ENCODE measurements around the gene SP1.
"Not testable (repeated sequence)": the region's sequence is repeated elsewhere in the genome, so short reads cannot be mapped to it uniquely, and the experiment has no call there.

SP1 gene

DNA sequence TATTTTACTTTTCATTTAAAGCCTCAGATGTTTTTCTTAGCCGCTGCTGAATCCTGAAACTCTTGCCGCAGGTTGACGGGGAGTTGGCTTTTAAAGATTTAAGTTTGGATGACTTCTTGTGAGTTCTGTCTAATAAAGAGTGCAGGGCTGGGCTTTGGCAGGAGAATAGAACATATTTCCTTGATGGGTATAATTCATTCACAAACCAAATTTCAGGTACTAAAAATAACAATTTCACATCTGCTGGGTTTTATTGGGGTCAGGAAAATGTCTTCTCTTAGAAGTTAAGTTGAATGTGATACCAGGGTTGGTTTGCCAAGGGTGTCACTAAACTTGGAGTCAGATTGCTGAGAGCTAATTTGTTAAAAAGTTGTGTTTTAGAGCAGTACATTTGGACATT is 9.7 kb downstream of the SP1 start:
- TF ChIP-seq MYC (IDR thresholded peaks at IDR 0.05; ENCODE audit: low read depth, low read length) (no peak), POLR2A (IDR thresholded peaks at IDR 0.05; ENCODE audit: extremely low read depth, insufficient read length) (no peak)
- TF ChIP-seq, protein P1, sequence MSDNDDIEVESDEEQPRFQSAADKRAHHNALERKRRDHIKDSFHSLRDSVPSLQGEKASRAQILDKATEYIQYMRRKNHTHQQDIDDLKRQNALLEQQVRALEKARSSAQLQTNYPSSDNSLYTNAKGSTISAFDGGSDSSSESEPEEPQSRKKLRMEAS (IDR thresholded peaks at IDR 0.05; ENCODE audit: low read depth, low read length): no peak
- TF ChIP-seq, protein P2, sequence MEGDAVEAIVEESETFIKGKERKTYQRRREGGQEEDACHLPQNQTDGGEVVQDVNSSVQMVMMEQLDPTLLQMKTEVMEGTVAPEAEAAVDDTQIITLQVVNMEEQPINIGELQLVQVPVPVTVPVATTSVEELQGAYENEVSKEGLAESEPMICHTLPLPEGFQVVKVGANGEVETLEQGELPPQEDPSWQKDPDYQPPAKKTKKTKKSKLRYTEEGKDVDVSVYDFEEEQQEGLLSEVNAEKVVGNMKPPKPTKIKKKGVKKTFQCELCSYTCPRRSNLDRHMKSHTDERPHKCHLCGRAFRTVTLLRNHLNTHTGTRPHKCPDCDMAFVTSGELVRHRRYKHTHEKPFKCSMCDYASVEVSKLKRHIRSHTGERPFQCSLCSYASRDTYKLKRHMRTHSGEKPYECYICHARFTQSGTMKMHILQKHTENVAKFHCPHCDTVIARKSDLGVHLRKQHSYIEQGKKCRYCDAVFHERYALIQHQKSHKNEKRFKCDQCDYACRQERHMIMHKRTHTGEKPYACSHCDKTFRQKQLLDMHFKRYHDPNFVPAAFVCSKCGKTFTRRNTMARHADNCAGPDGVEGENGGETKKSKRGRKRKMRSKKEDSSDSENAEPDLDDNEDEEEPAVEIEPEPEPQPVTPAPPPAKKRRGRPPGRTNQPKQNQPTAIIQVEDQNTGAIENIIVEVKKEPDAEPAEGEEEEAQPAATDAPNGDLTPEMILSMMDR (IDR thresholded peaks at IDR 0.05; ENCODE audit: low read depth, low read length): no peak
- DNase-seq (ENCODE audit: low read depth): no peak
- H3K4me3 ChIP-seq (ENCODE audit: low read depth, low read length): no peak overlapping the region

DNA sequence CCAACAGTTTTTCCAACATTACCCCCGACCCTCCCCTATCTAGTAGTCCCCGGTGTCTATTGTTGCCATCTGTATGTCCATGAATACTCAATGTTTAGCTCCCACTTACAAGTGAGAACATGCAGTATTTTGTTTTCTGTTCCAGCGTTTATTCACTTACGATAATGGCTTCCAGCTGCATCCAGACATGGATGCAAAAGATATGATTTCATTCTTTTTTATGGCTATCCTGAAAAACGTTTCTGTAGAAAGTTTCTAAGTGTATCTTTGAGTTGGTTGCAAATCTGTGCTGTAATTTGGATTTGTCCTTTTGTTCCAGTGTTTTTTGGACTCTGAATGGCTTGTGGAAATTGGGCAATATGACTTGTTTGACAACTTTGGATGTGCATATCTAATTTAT is 11.7 kb downstream of the SP1 start:
- no peak overlapping the region for H3K4me3 ChIP-seq (ENCODE audit: low read depth, low read length)
- TF ChIP-seq POLR2A (IDR thresholded peaks at IDR 0.05; ENCODE audit: extremely low read depth, insufficient read length) (no peak), MYC (IDR thresholded peaks at IDR 0.05; ENCODE audit: low read depth, low read length) (no peak)
- TF ChIP-seq, protein P1 (IDR thresholded peaks at IDR 0.05; ENCODE audit: low read depth, low read length): no peak
- TF ChIP-seq, protein P2 (IDR thresholded peaks at IDR 0.05; ENCODE audit: low read depth, low read length): no peak
- DNase-seq (ENCODE audit: low read depth): no peak

DNA sequence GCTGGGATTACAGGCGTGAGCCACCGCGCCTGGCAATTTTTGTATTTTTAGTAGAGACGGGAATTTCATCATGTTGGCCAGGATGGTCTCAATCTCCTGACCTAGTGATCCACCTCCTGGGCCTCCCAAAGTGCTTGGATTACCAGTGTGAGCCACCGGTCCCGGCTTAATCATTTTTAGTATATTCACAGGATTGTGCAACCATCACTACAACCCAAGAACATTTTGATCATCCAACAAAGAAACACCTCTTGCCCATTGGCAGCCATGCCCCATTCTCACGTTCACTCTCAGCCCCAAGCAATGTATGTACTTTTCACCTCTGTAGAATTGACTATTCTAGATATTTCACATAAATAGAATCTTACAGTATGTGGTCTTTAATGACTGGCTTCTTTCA is 19.9 kb downstream of the SP1 start:
- H3K4me3 ChIP-seq (ENCODE audit: low read depth, low read length): no peak overlapping the region
- TF ChIP-seq, protein P1 (IDR thresholded peaks at IDR 0.05; ENCODE audit: low read depth, low read length): no peak
- TF ChIP-seq, protein P2 (IDR thresholded peaks at IDR 0.05; ENCODE audit: low read depth, low read length): no peak
- TF ChIP-seq POLR2A (IDR thresholded peaks at IDR 0.05; ENCODE audit: extremely low read depth, insufficient read length) (no peak), MYC (IDR thresholded peaks at IDR 0.05; ENCODE audit: low read depth, low read length) (no peak)
- DNase-seq (ENCODE audit: low read depth): no peak

DNA sequence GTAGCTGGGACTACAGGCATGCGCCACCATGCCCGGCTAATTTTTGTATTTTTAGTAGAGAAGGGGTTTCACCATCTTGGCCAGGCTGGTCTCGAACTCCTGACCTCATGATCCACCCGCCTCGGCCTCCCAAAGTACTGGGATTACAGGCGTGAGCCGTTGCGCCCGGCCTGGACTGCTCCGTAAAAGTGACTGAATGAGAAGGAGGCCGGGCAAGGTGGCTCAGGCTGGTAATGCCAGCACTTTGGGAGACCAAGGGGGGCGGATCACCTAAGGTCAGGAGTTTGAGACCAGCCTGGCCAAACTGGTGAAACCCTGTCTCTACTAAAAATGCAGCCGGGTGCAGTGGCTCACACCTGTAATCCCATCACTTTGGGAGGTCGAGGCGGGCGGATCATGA is 22.4 kb downstream of the SP1 start:
- not testable (repeated sequence) for DNase-seq (ENCODE audit: low read depth); H3K4me3 ChIP-seq (ENCODE audit: low read depth, low read length)

DNA sequence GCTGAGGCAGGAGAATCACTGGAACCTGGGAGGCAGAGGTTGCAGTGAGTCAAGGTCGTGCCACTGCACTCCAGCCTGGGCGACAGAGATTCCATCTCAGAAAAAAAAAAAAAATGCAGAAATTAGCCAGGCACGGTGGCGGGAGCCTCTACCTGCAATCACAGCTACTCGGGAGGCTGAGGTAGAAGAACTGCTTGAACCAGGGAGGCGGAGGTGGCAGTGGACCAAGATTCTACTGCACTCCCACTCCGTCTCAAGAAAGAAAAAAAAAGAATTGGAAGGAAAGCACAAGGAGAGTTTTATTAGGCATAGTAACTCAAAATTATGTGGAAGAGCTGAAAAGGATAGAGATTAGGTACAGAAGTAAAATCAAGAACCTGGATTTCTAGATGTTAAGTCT is 22.9 kb downstream of the SP1 start:
- TF ChIP-seq, protein P1 (IDR thresholded peaks at IDR 0.05; ENCODE audit: low read depth, low read length): no peak
- TF ChIP-seq POLR2A (IDR thresholded peaks at IDR 0.05; ENCODE audit: extremely low read depth, insufficient read length) (no peak), MYC (IDR thresholded peaks at IDR 0.05; ENCODE audit: low read depth, low read length) (no peak)
- TF ChIP-seq, protein P2 (IDR thresholded peaks at IDR 0.05; ENCODE audit: low read depth, low read length): no peak
- no peak overlapping the region for H3K4me3 ChIP-seq (ENCODE audit: low read depth, low read length)
- DNase-seq (ENCODE audit: low read depth): no peak

DNA sequence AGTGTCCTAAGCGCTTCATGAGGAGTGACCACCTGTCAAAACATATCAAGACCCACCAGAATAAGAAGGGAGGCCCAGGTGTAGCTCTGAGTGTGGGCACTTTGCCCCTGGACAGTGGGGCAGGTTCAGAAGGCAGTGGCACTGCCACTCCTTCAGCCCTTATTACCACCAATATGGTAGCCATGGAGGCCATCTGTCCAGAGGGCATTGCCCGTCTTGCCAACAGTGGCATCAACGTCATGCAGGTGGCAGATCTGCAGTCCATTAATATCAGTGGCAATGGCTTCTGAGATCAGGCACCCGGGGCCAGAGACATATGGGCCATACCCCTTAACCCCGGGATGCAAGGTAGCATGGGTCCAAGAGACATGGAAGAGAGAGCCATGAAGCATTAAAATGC is 31.0 kb downstream of the SP1 start:
- no peak for DNase-seq (ENCODE audit: low read depth)
- no peak overlapping the region for H3K4me3 ChIP-seq (ENCODE audit: low read depth, low read length)

More for the DNA sequence above, 31.0 kb downstream of the SP1 start:
- TF ChIP-seq, protein P2 (IDR thresholded peaks at IDR 0.05; ENCODE audit: low read depth, low read length): no peak
- TF ChIP-seq, protein P1 (IDR thresholded peaks at IDR 0.05; ENCODE audit: low read depth, low read length): no peak
- no peak for TF ChIP-seq POLR2A (IDR thresholded peaks at IDR 0.05; ENCODE audit: extremely low read depth, insufficient read length)
- no peak for TF ChIP-seq MYC (IDR thresholded peaks at IDR 0.05; ENCODE audit: low read depth, low read length)
